ENCODE measurements around the gene FAF2.

FAF2 gene

DNA sequence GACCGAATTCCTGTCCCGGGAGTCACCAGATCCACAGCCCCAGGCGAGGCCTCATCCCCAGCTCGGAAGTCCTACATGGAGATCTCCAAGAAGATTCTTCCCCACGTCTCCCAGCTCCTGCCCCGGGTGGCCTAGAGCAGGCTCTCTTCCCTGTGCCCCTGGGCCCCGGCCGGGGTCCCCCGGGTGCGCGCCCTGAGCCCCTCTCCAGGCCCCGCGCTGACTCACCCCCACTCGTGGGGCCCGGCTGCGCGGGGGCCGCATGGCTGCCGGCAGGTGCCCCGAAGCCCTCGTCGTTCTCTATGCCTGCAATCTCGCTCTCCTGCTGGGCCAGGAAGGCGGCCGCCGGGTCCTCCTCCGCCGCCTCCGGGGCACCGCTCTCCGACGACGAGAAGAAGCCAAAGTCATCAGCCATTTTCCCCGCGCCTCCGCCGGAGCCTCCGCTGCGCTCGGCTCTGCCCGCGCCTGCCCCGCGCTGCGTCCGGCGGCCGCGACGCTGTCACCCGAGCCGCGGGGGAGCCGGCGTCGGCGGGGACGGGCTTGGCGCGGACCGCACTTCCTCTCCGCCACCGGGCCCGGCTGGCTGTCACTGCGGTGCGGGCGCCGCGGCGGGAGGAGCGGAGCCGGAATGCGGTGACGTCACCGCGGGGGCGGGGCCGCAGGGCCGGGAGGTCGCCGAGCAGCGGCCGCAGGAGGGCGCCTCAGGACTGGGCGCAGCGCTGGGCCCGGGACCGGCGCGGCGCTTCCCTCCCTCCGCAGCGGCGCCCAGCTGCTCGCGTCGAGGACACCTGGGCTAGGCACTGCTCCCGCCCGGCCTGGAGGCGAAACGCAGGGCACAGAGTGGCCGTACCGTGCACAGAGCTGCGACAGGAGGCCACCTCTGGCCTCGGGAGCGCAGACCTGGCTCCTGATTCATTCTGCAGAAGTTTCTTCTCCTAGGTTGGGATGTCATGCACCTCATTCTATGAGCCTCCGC, 31.9 kb upstream of the FAF2 start, which contains the start of gene CLTB:
CLTB (minus strand) TSS at position 588 of the 973 bp plus-strand sequence; CDS start at position 412, 176 bp downstream.
- TF ChIP-seq, protein P1, sequence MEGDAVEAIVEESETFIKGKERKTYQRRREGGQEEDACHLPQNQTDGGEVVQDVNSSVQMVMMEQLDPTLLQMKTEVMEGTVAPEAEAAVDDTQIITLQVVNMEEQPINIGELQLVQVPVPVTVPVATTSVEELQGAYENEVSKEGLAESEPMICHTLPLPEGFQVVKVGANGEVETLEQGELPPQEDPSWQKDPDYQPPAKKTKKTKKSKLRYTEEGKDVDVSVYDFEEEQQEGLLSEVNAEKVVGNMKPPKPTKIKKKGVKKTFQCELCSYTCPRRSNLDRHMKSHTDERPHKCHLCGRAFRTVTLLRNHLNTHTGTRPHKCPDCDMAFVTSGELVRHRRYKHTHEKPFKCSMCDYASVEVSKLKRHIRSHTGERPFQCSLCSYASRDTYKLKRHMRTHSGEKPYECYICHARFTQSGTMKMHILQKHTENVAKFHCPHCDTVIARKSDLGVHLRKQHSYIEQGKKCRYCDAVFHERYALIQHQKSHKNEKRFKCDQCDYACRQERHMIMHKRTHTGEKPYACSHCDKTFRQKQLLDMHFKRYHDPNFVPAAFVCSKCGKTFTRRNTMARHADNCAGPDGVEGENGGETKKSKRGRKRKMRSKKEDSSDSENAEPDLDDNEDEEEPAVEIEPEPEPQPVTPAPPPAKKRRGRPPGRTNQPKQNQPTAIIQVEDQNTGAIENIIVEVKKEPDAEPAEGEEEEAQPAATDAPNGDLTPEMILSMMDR (IDR thresholded peaks at IDR 0.05; ENCODE audit: insufficient read depth, low read length, missing control alignments), result peak; percentile 73
- no peak for DNase-seq (ENCODE audit: low read depth, low spot score)
- POLR2A ChIA-PET, result interaction anchor here (0.6 to 1.9 kb wide), 3 partner anchors 12 to 121 kb away, joined by 5 to 11 read pairs (median 6); partner anchors contain the start of genes FAF2 and RNF44
- CTCF ChIA-PET, result interaction anchor here (0.7 to 6.1 kb wide), 27 partner anchors 10 to 695 kb away, joined by 3 to 66 read pairs (median 5); partner anchors contain the start of genes FAF2, HIGD2A, NOP16 and RNF44
- H3K4me3 ChIP-seq (ENCODE audit: low read depth, low read length), result peak within 1 kb of the TSS; percentile 72

DNA sequence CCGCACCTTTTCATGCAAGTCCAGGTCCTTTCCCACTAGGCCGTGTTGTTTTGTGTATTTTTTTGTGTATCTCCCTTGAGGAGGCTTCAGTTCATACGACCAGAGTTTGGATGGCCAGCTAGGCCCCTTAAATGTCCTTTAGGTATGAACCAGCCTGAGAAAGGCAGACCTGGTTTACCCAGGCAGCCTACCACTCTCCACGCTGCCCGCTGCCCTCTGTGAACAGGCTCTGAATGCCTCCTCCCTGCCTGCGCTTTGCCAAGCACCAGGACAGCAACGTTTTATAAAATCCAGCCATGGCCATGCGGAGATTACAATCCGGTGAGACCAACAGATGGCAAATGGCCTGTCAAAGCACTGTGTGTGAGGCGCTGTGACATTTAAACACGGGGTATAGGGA, 31.2 kb upstream of the FAF2 start:
- TF ChIP-seq, protein P1 (IDR thresholded peaks at IDR 0.05; ENCODE audit: insufficient read depth, low read length, missing control alignments), result no peak
- ChIA-PET POLR2A (interaction anchor here (1.6 to 1.9 kb wide), 2 partner anchors 31 to 121 kb away, joined by 6 to 11 read pairs; partner anchors contain the start of genes FAF2 and RNF44), CTCF (interaction anchor here (0.7 to 6.1 kb wide), 23 partner anchors 9 to 694 kb away, joined by 3 to 66 read pairs (median 6); partner anchors contain the start of genes FAF2, HIGD2A, NOP16 and RNF44)
- peak overlapping the region; percentile 51; the same call in 1 of the 2 replicates for H3K4me3 ChIP-seq (ENCODE audit: low read depth, low read length)
- DNase-seq (ENCODE audit: low read depth, low spot score), result no peak

DNA sequence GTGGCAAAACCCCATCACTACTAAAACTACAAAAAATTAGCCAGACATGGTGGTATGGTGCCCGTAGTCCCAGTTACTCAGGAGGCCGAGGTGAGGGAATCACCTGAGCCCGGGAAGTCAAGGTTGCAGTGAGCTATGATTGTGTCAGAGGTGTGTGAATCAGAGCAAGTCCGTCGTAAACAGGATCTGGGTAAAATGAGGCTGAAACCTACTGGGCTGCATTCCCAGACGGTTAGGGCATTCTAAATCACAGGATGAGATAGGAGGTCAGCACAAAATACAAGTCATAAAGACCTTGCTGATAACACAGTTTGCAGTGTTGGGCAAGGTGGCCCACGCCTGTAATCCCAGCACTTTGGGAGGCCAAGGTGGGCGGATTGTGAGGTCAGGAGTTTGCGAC, 29.9 kb upstream of the FAF2 start:
- POLR2A ChIA-PET, result no interaction called here
- TF ChIP-seq, protein P1 (IDR thresholded peaks at IDR 0.05; ENCODE audit: insufficient read depth, low read length, missing control alignments), result no peak
- no peak overlapping the region for H3K4me3 ChIP-seq (ENCODE audit: low read depth, low read length)
- CTCF ChIA-PET, result interaction anchor here (0.8 to 6.1 kb wide), 12 partner anchors 11 to 242 kb away, joined by 3 to 66 read pairs (median 4); partner anchors contain the start of genes FAF2, RNF44 and TSPAN17
- DNase-seq (ENCODE audit: low read depth, low spot score), result no peak

DNA sequence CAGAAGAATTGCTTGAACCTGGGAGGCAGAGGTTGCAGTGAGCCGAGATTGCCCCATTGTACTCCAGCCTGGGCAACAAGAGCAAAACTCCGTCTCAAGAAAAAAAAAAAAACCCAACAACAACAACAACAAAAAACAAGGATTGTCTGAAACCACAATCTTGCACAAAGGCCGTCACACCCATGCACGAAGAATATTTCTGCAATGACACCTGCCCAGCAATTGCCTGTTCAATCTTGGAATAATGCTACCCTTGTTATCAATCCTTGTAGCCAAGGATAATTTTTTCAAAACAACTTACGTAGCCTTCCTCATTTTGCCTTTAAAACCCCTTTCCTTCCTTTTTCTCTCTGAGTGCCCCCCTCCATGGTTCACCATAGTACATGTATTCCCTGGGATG, 28.1 kb upstream of the FAF2 start:
- TF ChIP-seq, protein P1 (IDR thresholded peaks at IDR 0.05; ENCODE audit: insufficient read depth, low read length, missing control alignments), result no peak
- ChIA-PET POLR2A (no interaction called here), CTCF (no interaction called here)
- DNase-seq (ENCODE audit: low read depth, low spot score), result no peak
- H3K4me3 ChIP-seq (ENCODE audit: low read depth, low read length), result no peak overlapping the region

DNA sequence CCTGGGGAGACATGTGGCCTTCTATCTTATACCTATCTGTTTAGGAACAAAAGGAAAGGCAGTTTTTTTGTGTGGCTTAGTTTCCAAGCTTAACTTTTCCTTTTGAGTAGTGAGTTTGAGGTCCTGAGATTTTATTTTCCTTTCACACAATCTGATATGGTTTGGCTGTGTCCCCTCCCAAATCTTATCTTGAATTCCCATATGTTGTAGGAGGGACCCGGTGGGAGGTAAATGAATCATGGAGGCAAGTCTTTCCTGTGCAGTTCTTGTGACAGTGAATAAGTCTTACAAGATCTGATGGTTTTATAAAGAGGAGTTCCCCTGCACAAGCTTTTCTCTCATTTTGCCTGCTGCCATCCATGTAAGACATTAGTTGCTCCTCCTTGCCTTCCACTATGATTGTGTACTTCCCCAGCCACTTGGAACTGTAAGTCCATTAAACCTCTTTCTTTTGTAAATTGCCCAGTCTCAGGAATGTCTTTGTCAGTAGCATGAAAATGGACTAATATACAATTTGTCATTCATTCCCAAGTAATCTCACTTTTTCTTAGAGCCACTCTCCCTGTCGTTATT, 27.1 kb upstream of the FAF2 start:
- CTCF ChIA-PET, result interaction anchor here (0.9 kb wide), 1 partner anchor 27 kb away, joined by 6 read pairs; the partner anchor contains the start of gene FAF2

More for the DNA sequence above, 27.1 kb upstream of the FAF2 start:
- POLR2A ChIA-PET, result no interaction called here
- no peak for DNase-seq (ENCODE audit: low read depth, low spot score)
- TF ChIP-seq, protein P1 (IDR thresholded peaks at IDR 0.05; ENCODE audit: insufficient read depth, low read length, missing control alignments), result no peak
- no peak overlapping the region for H3K4me3 ChIP-seq (ENCODE audit: low read depth, low read length)
